NCI-H1092 treated with DMSO at 0.1 percent for 48 hours (cell line): ENCODE data around the gene PEAK3.

Experiments
- DNase-seq: peaks from one replicate; lab custom pipeline; 2025; lab: John Stamatoyannopoulos, UW

Gene PEAK3, protein sequence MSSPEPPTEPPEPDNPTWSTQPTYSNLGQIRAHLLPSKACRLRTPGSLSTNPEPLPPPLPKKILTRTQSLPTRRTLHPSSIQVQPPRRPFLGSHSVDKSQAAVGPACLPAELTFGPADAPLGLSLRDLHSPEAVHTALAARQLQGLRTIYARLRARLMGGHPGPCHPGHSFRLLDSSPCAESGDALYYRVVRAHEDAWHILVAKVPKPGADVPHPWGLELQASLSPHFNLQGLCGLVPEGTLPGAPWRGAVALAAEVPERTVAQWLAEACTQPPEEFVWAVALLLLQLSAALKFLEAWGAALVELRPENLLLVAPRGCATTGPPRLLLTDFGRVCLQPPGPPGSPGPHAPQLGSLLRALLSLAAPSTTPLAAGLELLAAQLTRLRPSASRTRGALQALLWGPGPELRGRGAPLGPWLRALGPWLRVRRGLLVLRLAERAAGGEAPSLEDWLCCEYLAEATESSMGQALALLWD

DNA sequence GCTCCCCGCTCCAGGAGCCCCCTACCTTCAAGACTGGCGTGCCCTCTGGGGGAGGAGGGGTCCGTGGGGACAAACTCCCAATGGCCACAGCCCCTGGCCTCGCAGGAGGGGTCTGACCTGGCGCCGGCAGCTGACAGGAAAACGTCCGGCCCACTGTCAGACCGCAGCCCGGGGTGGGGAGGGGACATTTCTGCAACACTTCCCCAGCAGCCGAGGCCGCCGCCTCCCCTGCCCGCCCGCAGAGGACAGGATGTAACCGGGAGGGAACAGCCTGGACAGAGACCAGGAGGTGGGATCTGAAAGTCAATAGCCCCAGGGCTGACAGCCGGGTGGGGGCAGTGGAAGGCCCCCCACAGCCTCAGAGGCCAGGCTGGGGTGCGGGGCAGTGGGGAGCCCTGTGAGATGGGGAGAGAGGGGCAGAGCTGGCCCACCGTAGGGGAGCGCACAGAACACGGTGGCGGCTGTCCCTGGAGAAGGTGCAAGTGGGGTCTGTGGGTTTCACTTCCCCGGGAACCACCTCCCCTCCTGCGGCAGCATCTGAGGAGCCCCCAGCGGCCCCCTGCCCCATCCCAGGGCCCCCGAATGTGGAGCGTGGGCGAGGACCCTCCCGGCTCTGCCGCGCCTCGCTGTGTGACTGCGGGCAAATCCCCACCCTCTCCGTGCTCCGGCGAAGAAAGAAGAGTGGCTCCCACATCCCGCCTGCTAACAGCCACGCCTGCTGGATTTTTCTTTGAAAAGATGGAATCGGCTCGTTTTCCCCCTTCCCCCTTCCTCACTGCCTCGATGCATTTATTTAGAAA, at the start of gene PEAK3:
TSS of gene PEAK3 (minus strand) at position 114 of the 800 bp plus-strand sequence. CDS start 1,244 bp downstream, outside the sequence.
- DNase-seq, result no peak

- no peak for DNase-seq
Measured at GRCh38 chr19:2330632-2331284, 48.8 kb upstream of the PEAK3 start.

GRCh38 chr19:2330255-2330631, 48.3 kb upstream of the PEAK3 start:
- no peak for DNase-seq

GRCh38 chr19:2329501-2329916, 47.5 kb upstream of the PEAK3 start:
- no peak for DNase-seq

DNA sequence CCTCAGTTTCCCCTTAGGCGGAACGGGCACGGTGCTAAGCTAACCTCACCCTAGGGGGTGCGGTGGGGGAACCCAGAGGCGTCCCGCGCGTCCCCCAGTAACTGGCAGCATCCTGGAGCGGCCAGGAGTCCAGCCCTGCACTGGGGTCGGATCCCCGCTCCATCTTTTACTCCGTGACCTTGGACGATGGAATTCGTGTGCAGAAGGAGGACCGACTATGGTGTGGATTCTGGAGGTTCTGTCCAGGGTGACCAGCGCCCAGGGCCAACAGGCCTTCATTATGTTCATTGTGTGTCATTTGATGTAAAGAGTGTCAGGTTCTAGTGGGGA, 47.1 kb upstream of the PEAK3 start:
- no peak for DNase-seq

DNA sequence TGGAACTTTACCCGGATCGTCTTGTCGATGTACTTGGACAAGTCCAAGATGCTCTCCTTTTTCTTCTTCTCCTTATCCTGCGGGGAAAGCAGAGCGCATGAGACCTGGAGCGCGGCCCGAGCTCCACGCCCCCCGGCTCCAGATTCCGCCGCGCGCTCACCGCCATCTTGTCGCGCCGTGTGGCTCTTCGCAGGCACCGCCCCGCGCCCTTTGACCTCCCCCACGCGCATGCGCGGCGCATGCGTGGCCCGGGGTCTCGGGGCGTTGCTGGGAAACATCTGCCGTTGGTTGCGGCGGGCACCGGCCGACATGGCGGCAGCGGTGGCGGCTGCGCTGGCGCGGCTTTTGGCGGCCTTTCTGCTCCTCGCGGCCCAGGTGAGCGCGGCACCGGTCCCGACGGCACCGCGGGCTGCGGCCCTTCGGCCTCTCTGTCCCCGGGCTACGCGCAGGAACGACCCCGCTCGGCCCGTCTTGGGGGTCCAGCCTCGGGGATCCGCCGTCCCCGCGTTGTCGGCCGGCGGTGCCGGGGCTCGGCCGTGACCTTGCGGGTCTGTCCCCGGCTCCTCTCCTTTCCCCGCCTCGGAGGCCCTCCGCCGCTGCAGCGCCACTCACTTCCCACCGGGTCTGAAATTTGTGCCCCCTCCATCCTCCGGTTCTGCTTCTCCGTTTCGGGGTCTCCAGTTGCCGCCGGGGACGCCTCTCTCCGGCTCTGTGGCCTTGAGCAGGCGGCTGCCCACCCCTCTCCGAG, 46.6 kb upstream of the PEAK3 start, which contains the start of the genes LSM7 and SPPL2B:
TSS of gene LSM7 (minus strand) at position 186 of the 748 bp plus-strand sequence. CDS start at position 166, 20 bp downstream.
TSS of gene SPPL2B (plus strand) at position 284 of the 748 bp plus-strand sequence. CDS start at position 310, 26 bp downstream.
- peak; percentile 85 for DNase-seq

DNA sequence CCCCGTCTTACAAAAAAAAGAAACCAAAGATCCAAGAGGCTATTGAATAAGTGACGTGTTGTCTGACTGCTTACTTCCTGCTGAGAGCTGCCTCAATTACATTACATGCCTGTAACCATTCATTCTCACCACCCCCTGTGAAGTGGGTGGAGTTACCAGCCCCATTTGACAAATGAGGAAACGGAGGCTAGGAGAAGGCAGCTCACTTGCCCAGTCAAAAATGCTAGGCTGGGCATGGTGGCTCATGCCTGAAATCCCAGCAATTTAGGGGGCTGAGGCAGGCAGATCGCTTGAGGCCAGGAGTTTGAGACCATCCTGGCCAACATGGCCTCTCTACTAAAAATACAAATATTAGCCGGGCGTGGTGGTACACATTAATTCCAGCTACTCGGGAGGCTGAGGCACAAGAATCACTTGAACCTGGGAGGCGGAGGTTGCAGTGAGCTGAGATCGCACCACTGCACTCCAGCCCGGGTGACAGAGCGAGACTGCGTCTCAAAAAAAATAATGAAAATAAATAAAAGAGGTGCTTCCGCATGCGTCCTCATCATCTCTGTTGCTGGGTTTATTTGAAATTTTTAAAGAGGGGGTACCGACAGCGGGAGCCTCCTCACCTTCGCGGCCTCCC, 45.9 kb upstream of the PEAK3 start:
- DNase-seq, result peak; percentile 41

DNA sequence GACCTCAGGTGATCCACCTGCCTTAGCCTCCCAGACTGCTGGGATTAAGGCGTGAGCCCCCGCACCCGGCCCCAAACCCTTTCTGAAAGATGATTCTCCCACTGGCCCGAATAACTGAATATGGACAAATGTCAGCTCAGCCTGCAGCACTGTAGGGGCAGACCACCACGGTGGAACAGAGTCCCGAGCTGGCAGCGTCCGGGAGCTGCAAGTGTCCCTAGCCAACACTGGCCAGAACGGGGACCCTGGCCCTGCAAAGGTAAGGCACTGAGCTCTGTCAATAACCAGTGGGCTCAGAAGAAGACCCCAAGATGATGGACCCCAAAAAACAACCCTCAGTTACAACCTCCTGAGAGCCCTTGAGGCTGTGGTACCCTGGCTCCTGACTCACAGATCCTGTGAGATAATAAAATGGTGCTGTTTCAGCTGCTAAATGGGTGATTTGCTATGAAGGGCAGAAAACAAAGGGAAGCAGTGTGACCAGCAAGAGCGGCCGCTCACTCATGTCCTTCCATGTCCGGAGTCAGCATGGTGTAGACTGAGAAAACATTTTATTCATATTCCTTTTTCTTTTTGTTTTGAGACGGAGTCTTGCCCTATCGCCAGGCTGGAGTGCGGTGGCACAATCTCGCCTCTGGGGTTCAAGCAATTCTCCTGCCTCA, 44.9 kb upstream of the PEAK3 start:
- no peak for DNase-seq

DNA sequence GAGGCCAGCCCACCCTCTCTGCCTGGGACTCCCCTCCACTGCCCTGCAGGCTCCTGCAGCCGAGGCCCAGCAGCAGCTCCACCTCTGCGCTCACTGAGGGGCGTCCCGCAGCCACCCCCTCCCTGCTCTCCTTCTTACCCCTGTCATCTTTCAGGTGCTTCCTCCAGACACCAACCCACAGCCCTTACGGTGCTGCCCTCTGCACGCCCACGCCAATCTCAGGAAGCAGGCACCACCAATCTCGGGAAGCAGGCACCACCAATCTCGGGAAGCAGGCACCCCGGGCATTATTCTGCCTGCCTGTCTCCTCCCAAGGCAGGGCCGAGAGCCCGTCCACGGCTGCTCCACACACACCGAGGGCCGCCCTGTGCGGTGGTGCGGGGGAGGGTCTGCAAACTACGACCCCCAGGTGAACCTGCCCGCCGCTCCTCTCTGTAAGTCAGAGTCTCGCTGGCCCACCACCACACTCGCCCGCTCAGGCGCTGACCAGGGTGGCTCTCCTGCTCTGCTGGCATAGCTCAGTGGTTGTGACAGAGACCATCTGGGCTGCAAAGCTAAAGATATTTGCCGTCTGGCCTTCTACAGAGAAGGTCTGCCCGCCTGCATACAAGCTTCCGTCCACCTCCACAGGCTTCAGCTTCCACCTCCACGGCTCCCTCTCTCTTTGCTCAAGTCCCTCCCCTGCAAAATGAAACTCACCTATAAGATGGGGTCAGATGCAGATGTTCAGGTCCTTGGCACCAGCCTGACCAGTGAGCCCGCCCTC, 43.5 kb upstream of the PEAK3 start:
- DNase-seq, result no peak

DNA sequence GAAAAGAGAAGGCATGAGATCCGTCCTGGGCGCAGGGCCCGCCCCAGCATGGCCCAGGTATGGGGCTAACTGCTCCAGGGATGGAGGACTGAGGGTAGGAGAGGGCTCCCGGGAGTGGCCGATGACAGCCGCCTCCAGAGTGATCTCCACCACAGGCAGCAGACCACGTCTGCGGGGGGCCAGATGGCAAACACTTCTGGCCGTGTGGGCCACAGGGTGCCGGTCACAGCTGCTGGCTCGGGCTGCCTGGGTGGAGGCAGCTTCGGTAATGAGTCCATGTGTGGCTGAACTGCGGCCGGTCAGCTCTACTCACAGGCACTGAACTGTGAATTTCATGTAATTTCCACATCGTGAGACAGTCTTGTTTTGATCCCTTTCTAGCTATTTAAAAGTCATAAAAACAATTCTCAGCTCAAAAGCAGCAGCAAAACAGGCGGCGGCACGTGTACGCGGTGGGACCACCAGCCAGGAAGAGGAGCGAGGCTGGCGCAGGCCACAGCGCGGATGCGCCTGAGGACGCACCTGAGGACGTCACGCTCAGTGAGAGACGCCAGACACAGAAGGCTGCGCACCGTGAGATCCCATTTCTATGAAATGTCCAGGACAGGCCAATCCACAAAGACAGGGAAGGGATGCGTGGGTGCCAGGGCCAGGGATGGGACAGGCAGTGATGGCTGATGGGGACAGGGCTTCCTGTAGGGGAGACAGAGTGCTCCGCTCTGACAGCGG, 42.4 kb upstream of the PEAK3 start:
- DNase-seq, result no peak

DNA sequence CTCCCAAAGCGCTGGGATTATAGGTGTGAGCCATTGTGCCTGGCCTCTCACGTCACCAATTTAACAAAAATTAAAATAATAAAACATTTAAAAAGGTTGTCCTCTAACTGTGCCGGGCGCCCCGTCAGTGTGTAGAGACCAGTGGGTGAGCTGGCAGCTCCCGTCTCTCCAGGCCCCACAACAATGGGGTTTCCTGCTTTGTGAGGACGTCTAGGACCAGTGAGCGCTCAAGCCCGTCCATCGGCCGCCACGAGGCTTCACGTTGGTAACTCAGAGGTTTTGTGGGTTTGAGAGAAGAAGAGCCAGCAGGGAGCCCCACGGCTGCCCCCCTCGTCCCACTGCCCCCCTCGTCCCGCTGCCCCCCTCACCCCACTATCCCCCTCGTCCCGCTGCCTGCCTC, 41.7 kb upstream of the PEAK3 start:
- no peak for DNase-seq

GRCh38 chr19:2321565-2322283, 39.7 kb upstream of the PEAK3 start:
- no peak for DNase-seq

DNA sequence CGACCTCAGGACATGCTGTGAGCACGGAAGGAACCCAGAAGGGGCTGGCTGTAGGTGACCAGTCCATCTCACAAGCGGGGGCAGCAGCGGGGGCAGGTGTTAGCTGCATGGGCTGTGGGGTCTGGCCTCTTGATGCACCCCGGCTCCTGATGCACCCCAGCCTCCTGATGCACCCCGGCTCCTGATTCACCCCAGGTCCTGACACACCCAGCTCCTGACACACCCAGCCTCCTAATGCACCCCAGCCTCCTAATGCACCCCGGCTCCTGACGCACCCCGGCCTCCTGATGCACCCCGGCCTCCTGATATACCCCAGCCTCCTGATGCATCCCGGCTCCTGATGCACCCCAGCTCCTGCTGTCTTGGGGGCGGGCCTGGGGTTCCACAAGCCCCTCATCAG, 39.0 kb upstream of the PEAK3 start:
- no peak for DNase-seq

GRCh38 chr19:2320049-2320448, 38.1 kb upstream of the PEAK3 start:
- DNase-seq, result no peak

GRCh38 chr19:2319551-2319950, 37.6 kb upstream of the PEAK3 start:
- DNase-seq, result no peak

DNA sequence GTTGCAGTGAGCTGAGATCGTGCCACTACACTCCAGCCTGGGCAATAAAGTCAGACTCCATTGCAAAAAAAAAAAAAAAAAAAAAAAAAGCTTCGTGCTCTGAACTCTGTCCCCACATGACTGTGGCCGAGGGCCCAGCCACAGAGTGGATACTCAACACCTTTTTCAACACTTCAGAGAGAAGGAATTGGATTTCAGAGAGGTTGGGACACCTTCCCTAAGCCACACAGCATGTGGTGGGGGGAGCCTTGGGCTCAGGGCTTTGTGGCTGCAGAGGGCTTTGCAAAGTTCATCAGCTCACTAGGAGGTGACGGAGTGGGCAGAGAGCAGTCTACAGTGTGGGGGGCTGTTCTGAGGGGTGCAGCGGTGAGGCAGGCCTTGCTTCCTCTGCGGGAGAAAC, 36.9 kb upstream of the PEAK3 start:
- DNase-seq, result no peak

DNA sequence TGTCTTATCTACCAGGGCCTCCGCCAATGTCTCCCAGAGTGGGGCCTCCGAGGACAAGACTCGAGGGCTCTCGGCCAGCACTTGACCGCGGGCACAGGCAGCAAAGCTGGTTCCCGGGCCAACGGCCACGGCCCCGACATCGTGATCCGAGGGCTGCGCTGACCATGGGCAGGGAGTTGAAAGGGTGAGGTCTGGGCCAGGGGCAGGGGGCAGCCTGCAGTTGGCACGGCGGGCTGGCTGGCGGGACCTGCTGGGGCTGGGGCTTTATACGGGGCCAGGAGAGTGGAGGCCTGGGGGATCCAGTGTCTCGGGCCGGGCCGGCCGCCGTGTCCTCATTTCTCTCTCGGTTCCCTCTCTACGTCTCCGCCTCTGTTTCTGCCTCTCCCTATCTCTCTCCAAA, 35.8 kb upstream of the PEAK3 start:
- DNase-seq, result no peak

GRCh38 chr19:2317300-2317699, 35.3 kb upstream of the PEAK3 start:
- DNase-seq, result no peak
